Measurements from ENCODE around the gene ATP2C2. TPM values are rescaled to one million over a fixed set of nuclear protein-coding genes. Genes with fewer than 3 reads are reported as not detected.
"Not testable (repeated sequence)": the region's sequence is repeated elsewhere in the genome, so short reads cannot be mapped to it uniquely, and the experiment has no call there.

ATP2C2 gene
- total and polyA plus RNA-seq, 11 donors: 0.17 TPM; not detected in 10

GRCh38 chr16:84396537-84397008 is 28.2 kb downstream of the ATP2C2 start:
- H3K4me3 ChIP-seq: no peak overlapping the region
- H3K36me3 ChIP-seq: no peaks in the 10 kb centered on the region
- peaks cover 0 to 4% (median 0%) of the 10 kb centered on the region in 12 donors for H3K9me3 ChIP-seq
- 59 to 66% (median 63%) methylated on average over 9 of the region's 9 CpGs for WGBS, 4 donors
- H3K4me1 ChIP-seq: peaks cover 0 to 7% (median 0%) of the 10 kb centered on the region in 12 donors
- no peak overlapping the region for H3K27ac ChIP-seq
- ATAC-seq (no peak), DNase-seq (no peak)
- intact Hi-C loops (cut with DNase I): no loop called here
- TF ChIP-seq CTCF (IDR thresholded peaks at IDR 0.05): no peak
- TF ChIP-seq POLR2A (IDR thresholded peaks at IDR 0.05): no peak
- H3K27me3 ChIP-seq: peaks cover 0 to 11% (median 0%) of the 10 kb centered on the region in 9 donors

GRCh38 chr16:84397090-84397489 is 28.8 kb downstream of the ATP2C2 start:
- Histone ChIP-seq H3K27me3 (peaks cover 0 to 11% (median 0%) of the 10 kb centered on the region in 9 donors), H3K4me1 (peaks cover 0 to 5% (median 0%) of the 10 kb centered on the region in 12 donors), H3K27ac (no peak overlapping the region), H3K4me3 (no peak overlapping the region), H3K36me3 (no peaks in the 10 kb centered on the region), H3K9me3 (peaks cover 0 to 6% (median 0%) of the 10 kb centered on the region in 12 donors)
- DNase-seq (no peak), ATAC-seq (no peak)
- WGBS, 4 donors: 73 to 80% (median 79%) methylated on average over 6 of the region's 6 CpGs
- intact Hi-C loops (cut with DNase I): no loop called here
- TF ChIP-seq POLR2A (IDR thresholded peaks at IDR 0.05) (no peak), CTCF (IDR thresholded peaks at IDR 0.05) (no peak)

- TF ChIP-seq POLR2A (IDR thresholded peaks at IDR 0.05): no peak
- TF ChIP-seq CTCF (IDR thresholded peaks at IDR 0.05): no peak
- intact Hi-C loops (cut with DNase I): no loop called here
- Histone ChIP-seq H3K27me3 (peaks cover 0 to 11% (median 0%) of the 10 kb centered on the region in 9 donors), H3K4me1 (peaks cover 0 to 5% (median 0%) of the 10 kb centered on the region in 12 donors), H3K27ac (no peak overlapping the region), H3K4me3 (no peak overlapping the region), H3K9me3 (peaks cover 0 to 6% (median 0%) of the 10 kb centered on the region in 12 donors), H3K36me3 (no peaks in the 10 kb centered on the region)
- ATAC-seq: no peak
- 59 to 65% (median 60%) methylated on average over 10 of the region's 10 CpGs for WGBS, 4 donors
- DNase-seq: no peak
Measured at GRCh38 chr16:84398701-84399100, 30.4 kb downstream of the ATP2C2 start.

GRCh38 chr16:84399912-84400311 is 31.6 kb downstream of the ATP2C2 start:
- H3K9me3 ChIP-seq; H3K4me3 ChIP-seq; H3K36me3 ChIP-seq; H3K4me1 ChIP-seq; DNase-seq; intact Hi-C loops (cut with DNase I); ATAC-seq; H3K27ac ChIP-seq: not testable (repeated sequence)
- H3K27me3 ChIP-seq: peaks cover 0 to 11% (median 0%) of the 10 kb centered on the region in 9 donors
- WGBS, 4 donors: 51 to 97% (median 62%) methylated on average over 2 of the region's 2 CpGs

GRCh38 chr16:84403435-84403834 is 35.1 kb downstream of the ATP2C2 start:
- H3K9me3 ChIP-seq; DNase-seq; H3K4me1 ChIP-seq; H3K36me3 ChIP-seq; H3K27ac ChIP-seq; intact Hi-C loops (cut with DNase I); H3K4me3 ChIP-seq; ATAC-seq: not testable (repeated sequence)
- peaks cover 0 to 33% (median 13%) of the 10 kb centered on the region in 9 donors for H3K27me3 ChIP-seq
- WGBS, 4 donors: 92 to 98% (median 95%) methylated on average over 5 of the region's 5 CpGs

All from heart left ventricle (tissue), 16 donors.